K562 (cell line): Measurements from ENCODE around the gene LRRC51. TPM values are rescaled to one million over a fixed set of nuclear protein-coding genes. Genes with fewer than 3 reads are reported as not detected.

Experiments used
- BCLAF1 ChIP-seq, 2 experiments: fragments of 450-650 bp in 1 of 2; IDR thresholded peaks; 2 replicates each; pipeline ENCODE4 v1.6.1; 2011 to 2017; ENCODE audit warnings: low read depth in 2 of 2, antibody characterized with exemption in 1 of 2, borderline replicate concordance in 1 of 2, low read length in 1 of 2, mild to moderate bottlenecking in 1 of 2, mixed read lengths in 1 of 2; ENCODE audit not compliant: control insufficient read depth in 1 of 2
- BHLHE40 ChIP-seq: IDR thresholded peaks from 2 replicates; pipeline ENCODE4 v1.6.1; 2011; ENCODE audit warnings: low read length, improper control_type of control experiment
- BMI1 ChIP-seq: fragments of 150-350 bp; IDR thresholded peaks from 2 replicates; pipeline ENCODE4 v1.6.1; 2014; ENCODE audit warnings: low read length
- BRD9 ChIP-seq: fragments of 450-650 bp; IDR thresholded peaks from 2 replicates; pipeline ENCODE4 v1.6.1; 2018; ENCODE audit warnings: low read depth; ENCODE audit not compliant: partially characterized antibody
- BRF2 ChIP-seq: IDR thresholded peaks from 3 replicates; pipeline ENCODE4 v1.6.1; 2011; ENCODE audit warnings: borderline replicate concordance, mild to moderate bottlenecking; ENCODE audit not compliant: insufficient read length, insufficient read depth
- CTBP1 ChIP-seq: fragments of 450-650 bp; IDR thresholded peaks from 2 replicates; pipeline ENCODE4 v1.6.1; 2016; ENCODE audit warnings: borderline replicate concordance
- DNMT1 ChIP-seq: fragments of 450-650 bp; IDR thresholded peaks from 2 replicates; pipeline ENCODE4 v1.6.1; 2016; ENCODE audit warnings: antibody characterized with exemption, mild to moderate bottlenecking
- ETV5 ChIP-seq: sonication (generic); formaldehyde crosslinking; IDR thresholded peaks from 2 replicates; pipeline ENCODE4 v1.4.0; 2020; ENCODE audit warnings: low read depth, mild to moderate bottlenecking, missing genetic modification reagents
- FOXA3 ChIP-seq, 2 experiments: fragments of 450-650 bp in 1 of 2; sonication (generic) in 1 of 2; formaldehyde crosslinking; IDR thresholded peaks in 1 of 2; conservative IDR thresholded peaks in 1 of 2; 2 replicates each; pipeline versions ENCODE4 v1.4.0 to v1.8.0; 2020 to 2022; ENCODE audit warnings: mild to moderate bottlenecking in 2 of 2, missing genetic modification reagents in 1 of 2
- HMGN3 ChIP-seq: IDR thresholded peaks from 2 replicates; pipeline ENCODE4 v1.6.1; 2011; ENCODE audit warnings: borderline replicate concordance, low read depth, mild to moderate bottlenecking, mixed read lengths, low read length; ENCODE audit not compliant: insufficient read length; ENCODE audit errors: extremely low read depth
- NBN ChIP-seq: fragments of 450-650 bp; IDR thresholded peaks from 2 replicates; pipeline ENCODE4 v1.6.1; 2016; ENCODE audit warnings: low read depth, mild to moderate bottlenecking
- PKNOX1 ChIP-seq: fragments of 450-650 bp; IDR thresholded peaks from 2 replicates; pipeline ENCODE4 v1.6.1; 2016
- RBM39 ChIP-seq: fragments of 200-400 bp; formaldehyde crosslinking; optimal IDR thresholded peaks from 2 replicates; pipeline ENCODE3; 2018; ENCODE audit warnings: low read depth, low read length
- SNRNP70 ChIP-seq: fragments of 200-400 bp; formaldehyde crosslinking; optimal IDR thresholded peaks from 2 replicates; pipeline ENCODE3; 2017; ENCODE audit warnings: low read depth, low read length
- SREBF2 ChIP-seq: sonication (generic); formaldehyde crosslinking; IDR thresholded peaks from 2 replicates; pipeline ENCODE4 v1.4.0; 2020; ENCODE audit warnings: mild to moderate bottlenecking, missing genetic modification reagents
- VEZF1 ChIP-seq: fragments of 200-800 bp; sonication (Bioruptor generic); IDR thresholded peaks from 2 replicates; pipeline ENCODE4 v1.6.1; 2017; ENCODE audit warnings: missing genetic modification characterization, missing compliant biosample characterization
- YBX1 ChIP-seq: fragments of 450-650 bp; IDR thresholded peaks from 2 replicates; pipeline ENCODE4 v1.7.1; 2016; ENCODE audit warnings: mild to moderate bottlenecking
- ZC3H11A ChIP-seq: IDR thresholded peaks from 2 replicates; pipeline ENCODE4 v1.6.1; 2012; ENCODE audit warnings: low read depth, low read length, improper control_type of control experiment
- ZNF217 ChIP-seq: sonication (generic); formaldehyde crosslinking; IDR thresholded peaks from 2 replicates; pipeline ENCODE4 v1.8.0; 2022; ENCODE audit warnings: mild to moderate bottlenecking, missing genetic modification reagents
- polyA plus RNA-seq, 8 experiments: library from polyadenylated mRNA; depleted of rRNA in 4 of 8; stranded (reverse) in 5 of 8; unstranded in 3 of 8; fragments of >200 nt; fragmentation: Nextera tagmentation in 2 of 8; fragmentation: Illumina TruSeq in 1 of 8; extraction: Ambion mirVana in 2 of 8; extraction: Trizol in 1 of 8; gene quantifications; 2 replicates each; pipeline versions ENCODE4 v1.2.1 to v1.2.3, GENCODE V29; 2011 to 2014; ENCODE audit warnings: inconsistent platforms in 1 of 8, missing spikeins in 1 of 8
- total RNA-seq, 7 experiments: library from RNA; depleted of rRNA in 6 of 7; stranded (reverse); fragments of >200 nt in 6 of 7; fragmentation: Illumina TruSeq in 2 of 7; extraction: Trizol in 2 of 7; gene quantifications; 2 replicates each; pipeline versions ENCODE4 v1.2.1 to v1.2.3, GENCODE V29; 2011 to 2021; ENCODE audit warnings: low replicate concordance in 1 of 7

LRRC51 gene
- total and polyA plus RNA-seq, 9 of the 15 experiments (the other 6 are each of a cell fraction or from before 2014, with no cell fraction given): 4.7 to 10.6 (median 5.6) TPM

- TF ChIP-seq BRF2: no peak
- no peak for TF ChIP-seq SNRNP70
- peak; percentile 54 for TF ChIP-seq ETV5
- TF ChIP-seq ZC3H11A: no peak; the same call in 1 of the 2 replicates
- no peak for TF ChIP-seq SREBF2
- peak in 1 of 2 experiments; percentile 59; a peak in 1 of 4 replicates for TF ChIP-seq BCLAF1 (IDR thresholded peaks at IDR 0.05; ENCODE audit: borderline replicate concordance in 1 of 2, control insufficient read depth in 1 of 2, low read depth in 2 of 2, low read length in 1 of 2)
- peak; percentile 37; the same call in 1 of the 2 replicates for TF ChIP-seq CTBP1
- TF ChIP-seq ZNF217 (CRISPR knock-in tag): no peak
- no peak for TF ChIP-seq RBM39
- TF ChIP-seq BRD9: no peak
- peak; percentile 97 for TF ChIP-seq BMI1
- no peak for TF ChIP-seq FOXA3 (CRISPR knock-in tag; conservative IDR thresholded peaks at IDR 0.05 in 1 of 2, IDR thresholded peaks at IDR 0.05 in 1 of 2)
- TF ChIP-seq NBN: 0 out of 2 replicates have a peak, but pooled peaks have one; percentile 38
- no peak for TF ChIP-seq HMGN3
- TF ChIP-seq BHLHE40: peak; percentile 56
- peak; percentile 86 for TF ChIP-seq PKNOX1
- TF ChIP-seq YBX1: no peak
- TF ChIP-seq VEZF1 (CRISPR knock-in tag): peak; percentile 70
- TF ChIP-seq DNMT1: no peak
Measured at GRCh38 chr11:72080326-72081183, at the start of gene LRRC51, which contains the start of gene NUMA1 (continued).
